Kidney (tissue), 14 donors: ENCODE results near the gene MYH16. TPM values are rescaled to one million over a fixed set of nuclear protein-coding genes. Genes with fewer than 3 reads are reported as not detected.

Experiments
- DNase-seq, 5 donors: peaks; one replicate each; pipeline ENCODE4 v3.0.0-alpha.2; 2013 to 2020
- FAIRE-seq: peaks from 2 replicates; lab custom pipeline; 2012; peaks lifted over from hg19 to GRCh38; lab: Jason Lieb, UNC
- H3K27ac ChIP-seq, 2 donors: one replicate each; pipeline ENCODE4 v1.7.0; 2013; ENCODE audit warnings: low read depth in 2 of 2, low read length in 2 of 2, inconsistent platforms in 1 of 2
- H3K27me3 ChIP-seq: one replicate; pipeline ENCODE4 v1.7.1; 2013; ENCODE audit warnings: low read length, inconsistent platforms; ENCODE audit not compliant: control insufficient read depth, insufficient read depth
- H3K36me3 ChIP-seq, 3 donors: one replicate each; pipeline versions ENCODE4 v1.7.0 to v1.7.1; 2013; ENCODE audit warnings: low read length in 3 of 3, control low read depth in 1 of 3, inconsistent platforms in 1 of 3; ENCODE audit not compliant: insufficient read depth in 3 of 3, control insufficient read depth in 2 of 3
- H3K4me1 ChIP-seq, 3 donors: one replicate each; pipeline versions ENCODE4 v1.7.0 to v1.7.1; 2013; ENCODE audit warnings: low read length in 3 of 3, inconsistent platforms in 1 of 3, low read depth in 1 of 3; ENCODE audit not compliant: control insufficient read depth in 2 of 3, insufficient read depth in 2 of 3
- H3K4me3 ChIP-seq, 3 donors: one replicate each; pipeline versions ENCODE4 v1.7.0 to v1.8.1; 2013; ENCODE audit warnings: low read length in 3 of 3, control low read depth in 1 of 3, inconsistent platforms in 1 of 3
- H3K9ac ChIP-seq, 3 donors: one replicate each; pipeline versions ENCODE4 v1.7.0 to v1.7.1; 2013; ENCODE audit warnings: low read length in 3 of 3, control low read depth in 1 of 3, inconsistent platforms in 1 of 3
- H3K9me3 ChIP-seq, 3 donors: one replicate each; pipeline versions ENCODE4 v1.7.0 to v1.7.1; 2013; ENCODE audit warnings: low read length in 3 of 3, control low read depth in 1 of 3, inconsistent platforms in 1 of 3; ENCODE audit not compliant: control insufficient read depth in 2 of 3, insufficient read depth in 1 of 3
- CTCF ChIP-seq: IDR thresholded peaks from 3 replicates; pipeline ENCODE4 v1.5.1; 2012; ENCODE audit warnings: mild to moderate bottlenecking, moderate library complexity, borderline replicate concordance; ENCODE audit not compliant: insufficient read depth; ENCODE audit errors: extremely low read depth
- intact Hi-C: fragments of 100-400 bp; cut with DNase I; formaldehyde crosslinking; loops from one replicate; pipeline ENCODE4 v1.11.1; 2022
- polyA plus RNA-seq: library from polyadenylated mRNA; stranded (reverse); fragments of 350-450 nt; fragmentation: Illumina TruSeq; extraction: RNeasy Lipid Tissue Mini Kit (QIAGEN cat#74804); gene quantifications from one replicate; pipeline ENCODE4 v1.2.3, GENCODE V29; 2014; ENCODE audit warnings: low read depth, low replicate concordance; ENCODE audit not compliant: insufficient read depth
- total RNA-seq: library from RNA; stranded (reverse); fragmentation: NEBNext Ultra II Directional; extraction: Animal tissue kit (Norgen Biotek cat#: 25700); gene quantifications from one replicate; pipeline ENCODE4 v1.2.1, GENCODE V29; 2021
- donor health status: control.
- donor health status: control.
- donor health status: control.
- donor health status: control.
- donor health status: control.
- donor health status: DM: yes; HTN: yes; CAD: no.
- donor health status: Normal renal cell carcinoma (clear cell type).

The MYH16 gene
- total and polyA plus RNA-seq, 2 donors from 2014 or later, result not detected

DNA sequence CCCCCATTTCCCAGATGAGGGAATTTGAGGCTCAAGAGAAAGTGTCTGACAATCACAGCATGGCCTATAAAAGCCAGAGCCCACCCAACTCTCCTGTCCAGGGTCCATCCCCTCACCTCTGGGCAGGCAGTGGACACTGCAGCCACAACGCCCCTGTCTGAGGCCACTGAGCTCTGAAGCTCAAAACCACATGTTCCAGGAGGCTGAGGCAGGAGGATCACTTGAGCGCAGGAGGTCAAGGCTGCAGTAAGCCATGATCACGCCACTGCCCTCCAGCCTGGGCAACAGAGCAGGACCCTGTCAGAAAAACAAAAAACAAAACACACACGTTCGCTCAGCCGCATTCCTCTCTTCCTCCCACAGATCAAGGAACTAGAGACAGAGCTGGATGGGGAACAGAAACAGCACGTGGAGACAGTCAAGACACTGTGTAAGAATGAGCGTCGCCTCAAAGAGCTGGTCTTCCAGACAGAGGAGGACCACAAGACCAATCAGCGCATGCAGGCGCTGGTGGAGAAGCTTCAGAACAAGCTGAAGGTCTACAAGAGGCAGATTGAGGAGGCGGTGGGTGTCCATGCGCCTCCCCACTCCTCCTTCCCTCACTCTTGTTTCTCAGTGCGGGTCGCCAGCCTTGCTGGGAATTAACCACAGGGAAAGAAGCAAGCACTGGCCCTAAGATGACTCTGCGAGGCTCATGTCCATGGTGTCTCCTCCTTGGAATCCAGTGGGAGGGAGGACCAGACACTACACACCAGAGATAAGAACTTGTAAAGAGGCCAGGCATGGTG lies 33.0 kb downstream of the MYH16 start:
- intact Hi-C loops, result loop anchor here (5.0 kb wide), 1 partner anchor 263 kb away; no protein-coding TSS in a partner anchor
- H3K4me3 ChIP-seq, result no peak overlapping the region
- no peaks in the 10 kb centered on the region for H3K36me3 ChIP-seq
- H3K27me3 ChIP-seq, result no peaks in the 10 kb centered on the region
- peaks cover 0 to 5% (median 0%) of the 10 kb centered on the region in 3 donors for H3K9me3 ChIP-seq
- H3K4me1 ChIP-seq, result no peaks in the 10 kb centered on the region
- H3K9ac ChIP-seq, result no peak overlapping the region
- FAIRE-seq (no peak), DNase-seq (no peak)
- TF ChIP-seq CTCF, result no peak
- no peak overlapping the region for H3K27ac ChIP-seq

GRCh38 chr7:99308461-99309074 lies 35.9 kb downstream of the MYH16 start:
- H3K9ac ChIP-seq, result no peak overlapping the region
- DNase-seq (no peak), FAIRE-seq (no peak)
- H3K4me3 ChIP-seq, result no peak overlapping the region
- intact Hi-C loops, result loop anchor here (5.0 kb wide), 1 partner anchor 266 kb away; no protein-coding TSS in a partner anchor
- H3K27me3 ChIP-seq, result no peaks in the 10 kb centered on the region
- H3K36me3 ChIP-seq, result no peaks in the 10 kb centered on the region
- TF ChIP-seq CTCF, result no peak
- peaks cover 0 to 5% (median 0%) of the 10 kb centered on the region in 3 donors for H3K9me3 ChIP-seq
- H3K27ac ChIP-seq, result no peak overlapping the region
- H3K4me1 ChIP-seq, result no peaks in the 10 kb centered on the region

GRCh38 chr7:99309111-99309510 lies 36.5 kb downstream of the MYH16 start:
- FAIRE-seq (no peak), DNase-seq (no peak)
- Histone ChIP-seq H3K27me3 (no peaks in the 10 kb centered on the region), H3K4me1 (no peaks in the 10 kb centered on the region), H3K4me3 (no peak overlapping the region), H3K9ac (no peak overlapping the region), H3K9me3 (peaks cover 0 to 5% (median 0%) of the 10 kb centered on the region in 3 donors), H3K36me3 (no peaks in the 10 kb centered on the region), H3K27ac (no peak overlapping the region)
- no peak for TF ChIP-seq CTCF
- intact Hi-C loops, result loop anchor here (5.0 kb wide), 1 partner anchor 267 kb away; no protein-coding TSS in a partner anchor
